ENCODE results near the gene SYNPO2L. TPM values are rescaled to one million over a fixed set of nuclear protein-coding genes. Genes with fewer than 3 reads are reported as not detected.
"Not testable (repeated sequence)": the region's sequence is repeated elsewhere in the genome, so short reads cannot be mapped to it uniquely, and the experiment has no call there.

SYNPO2L gene, protein sequence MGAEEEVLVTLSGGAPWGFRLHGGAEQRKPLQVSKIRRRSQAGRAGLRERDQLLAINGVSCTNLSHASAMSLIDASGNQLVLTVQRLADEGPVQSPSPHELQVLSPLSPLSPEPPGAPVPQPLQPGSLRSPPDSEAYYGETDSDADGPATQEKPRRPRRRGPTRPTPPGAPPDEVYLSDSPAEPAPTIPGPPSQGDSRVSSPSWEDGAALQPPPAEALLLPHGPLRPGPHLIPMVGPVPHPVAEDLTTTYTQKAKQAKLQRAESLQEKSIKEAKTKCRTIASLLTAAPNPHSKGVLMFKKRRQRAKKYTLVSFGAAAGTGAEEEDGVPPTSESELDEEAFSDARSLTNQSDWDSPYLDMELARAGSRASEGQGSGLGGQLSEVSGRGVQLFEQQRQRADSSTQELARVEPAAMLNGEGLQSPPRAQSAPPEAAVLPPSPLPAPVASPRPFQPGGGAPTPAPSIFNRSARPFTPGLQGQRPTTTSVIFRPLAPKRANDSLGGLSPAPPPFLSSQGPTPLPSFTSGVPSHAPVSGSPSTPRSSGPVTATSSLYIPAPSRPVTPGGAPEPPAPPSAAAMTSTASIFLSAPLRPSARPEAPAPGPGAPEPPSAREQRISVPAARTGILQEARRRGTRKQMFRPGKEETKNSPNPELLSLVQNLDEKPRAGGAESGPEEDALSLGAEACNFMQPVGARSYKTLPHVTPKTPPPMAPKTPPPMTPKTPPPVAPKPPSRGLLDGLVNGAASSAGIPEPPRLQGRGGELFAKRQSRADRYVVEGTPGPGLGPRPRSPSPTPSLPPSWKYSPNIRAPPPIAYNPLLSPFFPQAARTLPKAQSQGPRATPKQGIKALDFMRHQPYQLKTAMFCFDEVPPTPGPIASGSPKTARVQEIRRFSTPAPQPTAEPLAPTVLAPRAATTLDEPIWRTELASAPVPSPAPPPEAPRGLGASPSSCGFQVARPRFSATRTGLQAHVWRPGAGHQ
- 100 to 1,000 TPM in 1 of 4 donors, 10 to 100 TPM in 3; 26.8 to 117 (median 46.8) TPM for total RNA-seq

DNA sequence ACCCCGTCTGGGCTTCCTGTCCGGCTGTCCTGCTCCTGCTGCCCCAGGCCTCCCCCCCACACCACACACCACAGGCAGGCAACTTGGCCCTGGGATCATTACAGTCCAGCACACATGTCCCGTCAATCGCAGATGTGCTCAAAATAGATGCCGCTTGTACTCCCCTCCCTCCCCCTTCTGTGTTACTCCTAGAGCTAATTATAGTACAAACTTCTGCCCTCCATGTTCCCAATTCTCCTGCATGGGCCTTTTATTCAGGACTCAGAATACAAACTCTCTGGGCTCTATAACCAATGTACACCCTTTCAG, at the start of gene SYNPO2L:
SYNPO2L (minus strand) TSS at position 40 of the 309 bp plus-strand sequence. CDS start 107 bp downstream, outside the sequence.
- TF ChIP-seq POLR2A (IDR thresholded peaks at IDR 0.05), result peak; percentile 93
- TF ChIP-seq, protein P1, sequence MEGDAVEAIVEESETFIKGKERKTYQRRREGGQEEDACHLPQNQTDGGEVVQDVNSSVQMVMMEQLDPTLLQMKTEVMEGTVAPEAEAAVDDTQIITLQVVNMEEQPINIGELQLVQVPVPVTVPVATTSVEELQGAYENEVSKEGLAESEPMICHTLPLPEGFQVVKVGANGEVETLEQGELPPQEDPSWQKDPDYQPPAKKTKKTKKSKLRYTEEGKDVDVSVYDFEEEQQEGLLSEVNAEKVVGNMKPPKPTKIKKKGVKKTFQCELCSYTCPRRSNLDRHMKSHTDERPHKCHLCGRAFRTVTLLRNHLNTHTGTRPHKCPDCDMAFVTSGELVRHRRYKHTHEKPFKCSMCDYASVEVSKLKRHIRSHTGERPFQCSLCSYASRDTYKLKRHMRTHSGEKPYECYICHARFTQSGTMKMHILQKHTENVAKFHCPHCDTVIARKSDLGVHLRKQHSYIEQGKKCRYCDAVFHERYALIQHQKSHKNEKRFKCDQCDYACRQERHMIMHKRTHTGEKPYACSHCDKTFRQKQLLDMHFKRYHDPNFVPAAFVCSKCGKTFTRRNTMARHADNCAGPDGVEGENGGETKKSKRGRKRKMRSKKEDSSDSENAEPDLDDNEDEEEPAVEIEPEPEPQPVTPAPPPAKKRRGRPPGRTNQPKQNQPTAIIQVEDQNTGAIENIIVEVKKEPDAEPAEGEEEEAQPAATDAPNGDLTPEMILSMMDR (IDR thresholded peaks at IDR 0.05 in 4 of 5, conservative IDR thresholded peaks at IDR 0.05 in 1 of 5), result no peak
- Histone ChIP-seq H3K4me1 (peaks cover 50 to 57% of the 10 kb centered on the region in 2 donors), H3K36me3 (peaks cover 0 to 17% of the 10 kb centered on the region in 2 donors), H3K9me3 (no peaks in the 10 kb centered on the region), H3K4me3 (peak within 1 kb of the TSS; percentile 56 to 76 (median 71)), H3K27ac (peak within 1 kb of the TSS; percentile 96 to 99 (median 98)), H3K27me3 (no peaks in the 10 kb centered on the region)
- intact Hi-C loops (cut with DNase I; ENCODE audit: low total_unique reads) (loop anchor here (1.0 to 10.0 kb wide), 3 partner anchors 75 to 389 kb away; a partner anchor contains a TSS), in situ Hi-C loops (cut with MboI; ENCODE audit: low sequenced_read_pairs in 4 of 4) (no loop called here)
- DNase-seq (peak; percentile 85 to 94), ATAC-seq (peak; percentile 79 to 81)

DNA sequence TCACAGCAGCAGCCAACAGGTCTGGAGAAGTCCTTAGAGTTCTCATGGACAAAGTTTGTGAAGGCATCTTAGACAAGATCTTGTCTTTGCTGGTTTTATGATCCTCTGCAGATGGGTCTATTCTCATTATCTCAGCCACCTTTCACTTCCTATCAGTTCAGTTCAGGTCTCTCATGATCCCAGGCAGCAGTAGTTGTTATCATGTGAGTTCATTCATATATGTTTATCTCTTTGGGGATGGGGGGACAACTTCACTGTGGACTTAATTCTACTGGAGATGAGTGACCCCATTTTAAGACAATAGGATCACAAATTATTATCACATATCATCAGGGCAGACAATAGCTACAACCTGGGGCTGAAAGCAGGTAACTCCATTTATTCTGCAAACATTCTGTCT, 48.1 kb upstream of the SYNPO2L start:
- ATAC-seq; H3K36me3 ChIP-seq; H3K4me1 ChIP-seq; H3K27ac ChIP-seq; H3K27me3 ChIP-seq; H3K4me3 ChIP-seq; in situ Hi-C loops (cut with MboI; ENCODE audit: low sequenced_read_pairs in 4 of 4); H3K9me3 ChIP-seq; DNase-seq; intact Hi-C loops (cut with DNase I; ENCODE audit: low total_unique reads): not testable (repeated sequence)

DNA sequence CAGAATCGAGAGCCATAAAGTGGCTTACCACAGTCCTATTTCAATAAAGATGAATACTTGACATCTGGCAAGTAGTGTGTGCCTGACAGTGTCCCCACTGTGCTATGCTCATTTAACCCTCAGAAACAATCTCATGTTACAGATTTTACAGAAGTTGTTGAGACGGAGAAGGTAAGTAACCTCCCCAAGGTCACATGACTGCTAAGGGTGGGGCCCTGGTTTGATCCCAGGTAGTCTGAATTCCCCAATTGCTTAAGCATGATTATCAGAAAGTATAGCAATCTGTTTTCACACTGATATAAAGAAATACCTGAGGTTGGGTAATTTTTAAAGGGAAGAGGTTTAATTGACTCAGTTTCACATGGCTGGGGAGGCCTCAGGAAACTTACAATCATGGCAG, 43.0 kb upstream of the SYNPO2L start:
- H3K27ac ChIP-seq; in situ Hi-C loops (cut with MboI; ENCODE audit: low sequenced_read_pairs in 4 of 4); DNase-seq; ATAC-seq; intact Hi-C loops (cut with DNase I; ENCODE audit: low total_unique reads); H3K9me3 ChIP-seq; H3K36me3 ChIP-seq; H3K4me3 ChIP-seq; H3K27me3 ChIP-seq; H3K4me1 ChIP-seq: not testable (repeated sequence)

DNA sequence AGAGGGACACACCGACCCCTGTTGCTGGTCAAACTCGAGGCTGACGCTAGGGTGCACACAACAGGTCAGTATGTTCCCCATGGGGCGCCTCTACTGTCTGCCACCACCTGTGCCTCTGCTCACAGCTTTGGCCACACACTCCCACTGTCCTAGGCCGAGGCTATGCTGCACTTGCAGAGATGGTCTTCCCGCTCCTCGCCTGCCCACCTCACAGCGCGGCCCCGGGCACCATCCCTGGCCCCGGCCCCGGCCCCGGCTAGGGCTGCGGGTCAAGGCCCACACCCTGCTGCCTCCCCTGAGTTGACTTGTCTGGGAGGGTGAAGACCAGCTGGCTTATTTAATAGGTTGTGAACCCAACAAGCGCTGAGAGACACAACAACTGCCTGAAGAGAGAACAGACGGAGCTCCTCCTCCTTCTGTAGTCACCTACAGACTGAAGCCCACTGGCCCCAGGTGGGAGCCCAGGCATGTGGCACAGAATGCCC, 41.9 kb upstream of the SYNPO2L start, which contains the start of gene AGAP5:
AGAP5 (minus strand) TSS at position 435 of the 485 bp plus-strand sequence; CDS start at position 81, 354 bp downstream.
- H3K4me3 ChIP-seq; H3K27ac ChIP-seq; in situ Hi-C loops (cut with MboI; ENCODE audit: low sequenced_read_pairs in 4 of 4); H3K27me3 ChIP-seq; intact Hi-C loops (cut with DNase I; ENCODE audit: low total_unique reads); H3K9me3 ChIP-seq; ATAC-seq; DNase-seq; H3K4me1 ChIP-seq; H3K36me3 ChIP-seq: not testable (repeated sequence)

DNA sequence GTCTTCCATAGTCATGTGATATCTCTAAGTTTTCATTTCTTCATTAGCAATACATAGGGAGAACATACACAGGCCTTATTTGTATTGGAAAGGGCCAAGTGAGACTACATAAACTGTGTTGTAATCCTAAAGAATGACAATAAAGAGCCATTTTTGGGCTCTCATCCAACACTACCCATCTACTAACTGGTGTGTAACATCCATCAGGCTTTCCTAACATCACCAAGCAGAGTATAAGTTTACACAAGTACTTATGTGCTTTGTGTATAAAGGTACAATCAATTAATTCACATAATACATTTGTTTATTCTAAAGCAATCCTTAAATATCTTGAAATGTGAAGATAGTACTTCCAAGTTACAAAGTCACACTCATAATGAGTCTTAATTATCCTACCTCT, 39.5 kb upstream of the SYNPO2L start:
- H3K4me3 ChIP-seq; intact Hi-C loops (cut with DNase I; ENCODE audit: low total_unique reads); DNase-seq; H3K4me1 ChIP-seq; H3K27ac ChIP-seq; H3K9me3 ChIP-seq; in situ Hi-C loops (cut with MboI; ENCODE audit: low sequenced_read_pairs in 4 of 4); H3K27me3 ChIP-seq; ATAC-seq; H3K36me3 ChIP-seq: not testable (repeated sequence)

DNA sequence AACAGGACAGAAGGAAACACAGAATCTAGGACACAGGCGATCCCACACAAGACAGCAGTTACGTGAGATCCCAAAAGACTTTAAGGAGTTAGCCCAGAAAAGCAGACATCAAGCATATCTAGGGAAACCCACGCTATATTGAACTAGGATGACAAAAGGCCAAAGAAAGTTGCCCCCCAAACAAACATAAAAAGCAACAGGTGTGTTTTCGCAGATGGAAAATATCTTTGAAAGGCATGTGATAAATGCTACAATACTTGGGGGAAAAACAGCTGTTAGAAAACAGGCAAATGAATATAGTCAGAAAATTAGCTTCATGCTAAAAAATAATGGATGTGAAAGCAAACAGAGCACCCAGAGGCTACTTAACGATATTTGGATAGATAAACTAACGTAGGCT, 34.9 kb upstream of the SYNPO2L start:
- intact Hi-C loops (cut with DNase I; ENCODE audit: low total_unique reads); H3K9me3 ChIP-seq; H3K4me3 ChIP-seq; ATAC-seq; in situ Hi-C loops (cut with MboI; ENCODE audit: low sequenced_read_pairs in 4 of 4); H3K4me1 ChIP-seq; H3K36me3 ChIP-seq; H3K27ac ChIP-seq; H3K27me3 ChIP-seq; DNase-seq: not testable (repeated sequence)

DNA sequence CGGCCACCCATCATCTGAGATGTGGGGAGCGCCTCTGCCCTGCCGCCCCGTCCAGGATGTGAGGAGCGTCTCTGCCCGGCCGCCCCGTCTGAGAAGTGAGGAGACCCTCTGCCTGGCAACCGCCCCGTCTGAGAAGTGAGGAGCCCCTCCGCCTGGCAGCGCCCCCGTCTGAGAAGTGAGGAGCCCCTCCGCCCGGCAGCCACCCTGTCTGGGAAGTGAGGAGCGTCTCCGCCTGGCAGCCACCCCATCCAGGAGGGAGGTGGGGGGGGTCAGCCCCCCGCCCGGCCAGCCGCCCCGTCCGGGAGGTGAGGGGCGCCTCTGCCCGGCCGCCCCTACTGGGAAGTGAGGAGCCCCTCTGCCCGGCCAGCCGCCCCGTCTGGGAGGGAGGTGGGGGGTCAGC, 33.8 kb upstream of the SYNPO2L start:
- H3K27ac ChIP-seq; H3K9me3 ChIP-seq; H3K27me3 ChIP-seq; intact Hi-C loops (cut with DNase I; ENCODE audit: low total_unique reads); DNase-seq; in situ Hi-C loops (cut with MboI; ENCODE audit: low sequenced_read_pairs in 4 of 4); H3K4me3 ChIP-seq; H3K36me3 ChIP-seq; ATAC-seq; H3K4me1 ChIP-seq: not testable (repeated sequence)

DNA sequence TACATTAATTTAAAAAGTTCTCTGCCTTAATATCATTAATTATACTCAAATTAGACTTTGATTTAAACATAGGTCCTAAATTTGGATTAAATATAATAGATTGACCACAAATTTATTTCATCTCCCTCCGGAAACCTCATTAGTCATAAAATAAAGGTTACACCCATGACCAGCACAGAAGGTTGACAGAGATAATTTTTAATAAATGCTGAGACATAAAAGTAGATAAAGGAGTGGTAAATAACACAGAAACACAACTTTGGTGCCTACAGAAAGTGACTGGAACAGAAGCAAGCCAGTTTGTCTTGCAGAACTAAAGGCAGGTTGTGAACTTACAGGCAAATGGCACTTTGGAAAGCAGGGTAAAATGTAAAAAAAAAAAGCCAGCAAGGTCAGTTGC, 31.8 kb upstream of the SYNPO2L start:
- H3K4me3 ChIP-seq; H3K27me3 ChIP-seq; H3K9me3 ChIP-seq; intact Hi-C loops (cut with DNase I; ENCODE audit: low total_unique reads); in situ Hi-C loops (cut with MboI; ENCODE audit: low sequenced_read_pairs in 4 of 4); ATAC-seq; H3K4me1 ChIP-seq; H3K36me3 ChIP-seq; H3K27ac ChIP-seq; DNase-seq: not testable (repeated sequence)

DNA sequence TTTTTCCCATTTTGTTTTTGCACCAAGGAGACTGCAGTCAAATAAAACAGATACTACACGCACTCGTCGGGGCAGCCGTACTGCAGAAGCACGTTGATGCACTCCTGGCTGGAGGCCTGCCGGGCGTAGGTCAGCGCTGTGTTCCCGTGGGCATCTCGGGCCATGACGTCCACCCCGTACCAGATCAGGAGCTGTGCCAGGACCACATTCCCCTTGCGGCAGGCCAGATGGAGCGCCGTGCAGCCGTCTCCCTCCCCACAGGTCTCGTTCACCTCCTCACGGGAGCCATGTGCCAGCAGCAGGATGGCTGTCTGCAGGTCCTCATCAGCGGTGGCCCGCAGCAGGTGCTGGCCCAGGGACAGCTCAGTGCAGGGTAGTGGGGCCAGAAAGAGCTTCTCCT, 18.7 kb upstream of the SYNPO2L start:
- H3K4me1 ChIP-seq; H3K9me3 ChIP-seq; H3K36me3 ChIP-seq; intact Hi-C loops (cut with DNase I; ENCODE audit: low total_unique reads); ATAC-seq; in situ Hi-C loops (cut with MboI; ENCODE audit: low sequenced_read_pairs in 4 of 4); H3K4me3 ChIP-seq; H3K27me3 ChIP-seq: not testable (repeated sequence)
- peak overlapping the region in 2 of 4 donors; percentile 41 for H3K27ac ChIP-seq
- peak in 1 of 2 donors; percentile 59 for DNase-seq

DNA sequence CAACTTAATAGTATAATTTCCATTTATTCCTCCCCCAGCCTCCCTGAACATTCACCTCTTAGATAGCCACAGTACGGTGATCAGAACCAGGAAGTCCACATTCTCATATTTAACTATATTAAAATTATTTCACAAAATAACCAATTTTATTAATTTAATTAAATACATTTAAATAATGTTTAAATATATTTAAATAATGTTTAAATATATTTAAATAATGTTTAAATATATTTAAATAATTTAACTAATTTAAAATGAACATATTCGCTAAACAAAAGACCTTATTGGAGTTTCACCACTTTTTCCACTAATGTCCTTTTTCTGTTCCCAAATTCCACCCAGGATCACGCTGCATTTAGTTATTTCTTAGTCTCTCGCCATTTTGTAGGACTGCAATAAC, 12.5 kb upstream of the SYNPO2L start:
- ATAC-seq; in situ Hi-C loops (cut with MboI; ENCODE audit: low sequenced_read_pairs in 4 of 4); H3K36me3 ChIP-seq; intact Hi-C loops (cut with DNase I; ENCODE audit: low total_unique reads); H3K27ac ChIP-seq; H3K4me1 ChIP-seq; H3K27me3 ChIP-seq; DNase-seq; H3K4me3 ChIP-seq; H3K9me3 ChIP-seq: not testable (repeated sequence)

Measured in gastrocnemius medialis (tissue), 4 donors.